ENCODE data around the gene GOLT1B. TPM values are rescaled to one million over a fixed set of nuclear protein-coding genes. Genes with fewer than 3 reads are reported as not detected.

GOLT1B gene
- total RNA-seq, 1 experiment from 2014 or later, result 31.4 TPM

GRCh38 chr12:21500786-21501257 lies 767 bp upstream of the GOLT1B start:
- H3K4me1 ChIP-seq (ENCODE audit: insufficient read depth, low read length, poor library complexity, severe bottlenecking), result peaks cover 19% of the 10 kb centered on the region
- POLR2A ChIA-PET (ENCODE audit: low non-redundant PET), result interaction anchor here (0.6 kb wide), 1 partner anchor 1598 kb away, joined by 4 read pairs; no protein-coding TSS in a partner anchor
- peak overlapping the region; percentile 97 for H3K4me3 ChIP-seq (ENCODE audit: low read depth, low read length, poor library complexity, severe bottlenecking)
- CTCF ChIA-PET, result no interaction called here
- peak overlapping the region; percentile 93 for H3K27ac ChIP-seq (ENCODE audit: low read depth, low read length, poor library complexity, severe bottlenecking)
- no peaks in the 10 kb centered on the region for H3K27me3 ChIP-seq (replicated peaks; ENCODE audit: insufficient read depth, low read depth, low read length, poor library complexity)
- peaks cover 11% of the 10 kb centered on the region for H3K36me3 ChIP-seq (ENCODE audit: insufficient read depth, low read length, poor library complexity, severe bottlenecking)
- intact Hi-C loops (cut with micrococcal nuclease; ENCODE audit: unreplicated experiment), result loop anchor here (5.0 kb wide), 1 partner anchor 156 kb away; the partner anchor contains the start of gene LDHB
- TF ChIP-seq CTCF (conservative IDR thresholded peaks at IDR 0.05; ENCODE audit: low read depth, low read length) (no peak), EZH2 (IDR thresholded peaks at IDR 0.05; ENCODE audit: borderline replicate concordance, low read depth, low read length, poor library complexity, severe bottlenecking) (no peak)
- H3K9me3 ChIP-seq (ENCODE audit: low read depth, low read length, poor library complexity, severe bottlenecking), result no peaks in the 10 kb centered on the region
- no peak for DNase-seq (ENCODE audit: low spot score)
- TSS peak; percentile 57 for BruUV-seq (replicated peaks)

GRCh38 chr12:21502164-21502496 lies 541 bp downstream of the GOLT1B start:
- no peaks in the 10 kb centered on the region for H3K9me3 ChIP-seq (ENCODE audit: low read depth, low read length, poor library complexity, severe bottlenecking)
- peaks cover 19% of the 10 kb centered on the region for H3K4me1 ChIP-seq (ENCODE audit: insufficient read depth, low read length, poor library complexity, severe bottlenecking)
- no TSS peak for BruUV-seq (replicated peaks)
- peak overlapping the region; percentile 97 for H3K4me3 ChIP-seq (ENCODE audit: low read depth, low read length, poor library complexity, severe bottlenecking)
- CTCF ChIA-PET, result no interaction called here
- TF ChIP-seq EZH2 (IDR thresholded peaks at IDR 0.05; ENCODE audit: borderline replicate concordance, low read depth, low read length, poor library complexity, severe bottlenecking) (no peak), CTCF (conservative IDR thresholded peaks at IDR 0.05; ENCODE audit: low read depth, low read length) (no peak)
- H3K27ac ChIP-seq (ENCODE audit: low read depth, low read length, poor library complexity, severe bottlenecking), result peak overlapping the region; percentile 93
- H3K27me3 ChIP-seq (replicated peaks; ENCODE audit: insufficient read depth, low read depth, low read length, poor library complexity), result no peaks in the 10 kb centered on the region
- peak; percentile 39 for DNase-seq (ENCODE audit: low spot score)
- intact Hi-C loops (cut with micrococcal nuclease; ENCODE audit: unreplicated experiment), result loop anchor here (5.0 kb wide), 1 partner anchor 155 kb away; the partner anchor contains the start of gene LDHB
- POLR2A ChIA-PET (ENCODE audit: low non-redundant PET), result no interaction called here
- peaks cover 5% of the 10 kb centered on the region for H3K36me3 ChIP-seq (ENCODE audit: insufficient read depth, low read length, poor library complexity, severe bottlenecking)

- intact Hi-C loops (cut with micrococcal nuclease; ENCODE audit: unreplicated experiment), result loop anchor here (5.0 kb wide), 1 partner anchor 154 kb away; the partner anchor contains the start of gene LDHB
- H3K4me3 ChIP-seq (ENCODE audit: low read depth, low read length, poor library complexity, severe bottlenecking), result peak overlapping the region; percentile 97
- BruUV-seq (replicated peaks), result TSS peak; percentile 46
Observed at GRCh38 chr12:21502872-21503271, 1.3 kb downstream of the GOLT1B start.

More at GRCh38 chr12:21502872-21503271, 1.3 kb downstream of the GOLT1B start:
- peaks cover 19% of the 10 kb centered on the region for H3K4me1 ChIP-seq (ENCODE audit: insufficient read depth, low read length, poor library complexity, severe bottlenecking)
- ChIA-PET POLR2A (ENCODE audit: low non-redundant PET) (interaction anchor here (0.6 kb wide), 1 partner anchor 465 kb away, joined by 5 read pairs; no protein-coding TSS in a partner anchor), CTCF (no interaction called here)
- no peak for TF ChIP-seq CTCF (conservative IDR thresholded peaks at IDR 0.05; ENCODE audit: low read depth, low read length)
- no peak for TF ChIP-seq EZH2 (IDR thresholded peaks at IDR 0.05; ENCODE audit: borderline replicate concordance, low read depth, low read length, poor library complexity, severe bottlenecking)
- no peak for DNase-seq (ENCODE audit: low spot score)
- no peaks in the 10 kb centered on the region for H3K36me3 ChIP-seq (ENCODE audit: insufficient read depth, low read length, poor library complexity, severe bottlenecking)
- no peaks in the 10 kb centered on the region for H3K9me3 ChIP-seq (ENCODE audit: low read depth, low read length, poor library complexity, severe bottlenecking)
- H3K27me3 ChIP-seq (replicated peaks; ENCODE audit: insufficient read depth, low read depth, low read length, poor library complexity), result no peaks in the 10 kb centered on the region
- no peak overlapping the region for H3K27ac ChIP-seq (ENCODE audit: low read depth, low read length, poor library complexity, severe bottlenecking)

All from A673 (cell line).